GM15510 (cell line): ENCODE measurements around the gene UGT2A1.

Source experiments
- POLR2A ChIP-seq: IDR thresholded peaks from 3 replicates; pipeline ENCODE4 v1.6.1; 2011; ENCODE audit warnings: borderline replicate concordance; ENCODE audit not compliant: insufficient read length; ENCODE audit errors: extremely low read depth

The UGT2A1 gene

DNA sequence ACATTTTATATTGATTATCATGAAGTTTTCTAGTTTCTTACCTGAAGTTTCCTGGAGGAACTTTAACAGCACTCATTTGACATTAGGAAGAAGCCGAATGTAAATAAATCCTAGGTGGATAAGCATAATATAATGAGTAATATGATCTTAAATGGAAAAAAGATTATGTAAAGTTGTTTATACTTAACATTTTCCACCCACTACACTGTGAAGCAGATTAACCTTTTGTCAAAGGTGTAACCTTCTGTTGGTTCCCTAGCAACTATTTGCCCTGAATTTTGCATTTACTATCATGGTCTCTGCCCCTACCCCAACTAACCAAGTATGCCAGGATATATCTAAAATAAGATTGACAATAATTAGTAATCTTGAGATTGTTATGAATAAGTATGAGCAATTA is at the start of gene UGT2A1:
Gene UGT2A1, minus strand, starts transcription at position 101 of the 400 bp plus-strand sequence. CDS start 5,603 bp downstream, outside the sequence.
- TF ChIP-seq POLR2A = no peak

GRCh38 chr4:69702201-69702600 is 49.2 kb upstream of the UGT2A1 start:
- TF ChIP-seq POLR2A = no peak

DNA sequence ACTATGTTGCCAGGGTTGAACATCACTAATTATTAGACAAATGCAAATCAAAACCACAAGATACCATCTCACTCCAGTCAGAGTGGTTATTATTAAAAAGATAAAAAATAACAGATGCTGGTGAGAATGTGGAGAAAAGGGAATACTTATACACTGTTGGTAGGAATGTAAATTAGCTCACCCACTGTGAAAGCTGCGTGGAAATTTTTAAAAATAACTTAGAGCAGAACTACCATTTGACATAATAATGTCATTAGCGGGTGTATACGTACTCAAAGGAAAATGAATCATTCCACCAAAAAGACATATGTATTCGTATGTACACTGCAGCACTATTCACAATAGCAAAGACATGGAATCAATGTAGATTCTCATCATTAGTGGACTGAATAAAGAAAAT is 48.6 kb upstream of the UGT2A1 start:
- TF ChIP-seq POLR2A = no peak

GRCh38 chr4:69697536-69698242 is 44.6 kb upstream of the UGT2A1 start:
- TF ChIP-seq POLR2A = no peak

GRCh38 chr4:69689599-69689998 is 36.6 kb upstream of the UGT2A1 start:
- no peak for TF ChIP-seq POLR2A

DNA sequence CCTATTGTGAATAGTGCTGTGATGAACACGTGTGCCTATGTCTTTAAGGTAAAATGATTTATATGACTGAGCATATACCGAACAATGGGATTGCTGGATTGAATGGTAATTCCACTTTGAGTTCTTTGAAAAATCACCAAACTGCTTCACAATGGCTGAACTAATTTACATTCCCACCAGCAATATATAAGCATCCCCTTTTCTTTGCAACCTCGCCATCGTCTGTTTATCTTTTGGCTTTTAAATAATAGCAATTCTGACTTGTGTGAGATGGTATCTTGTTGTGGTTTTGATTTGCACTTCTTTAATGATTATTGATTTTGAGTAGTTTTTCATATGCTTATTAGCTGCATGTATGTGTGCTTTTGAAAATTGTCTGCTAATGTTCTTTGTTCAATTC is 31.8 kb upstream of the UGT2A1 start:
- no peak for TF ChIP-seq POLR2A

DNA sequence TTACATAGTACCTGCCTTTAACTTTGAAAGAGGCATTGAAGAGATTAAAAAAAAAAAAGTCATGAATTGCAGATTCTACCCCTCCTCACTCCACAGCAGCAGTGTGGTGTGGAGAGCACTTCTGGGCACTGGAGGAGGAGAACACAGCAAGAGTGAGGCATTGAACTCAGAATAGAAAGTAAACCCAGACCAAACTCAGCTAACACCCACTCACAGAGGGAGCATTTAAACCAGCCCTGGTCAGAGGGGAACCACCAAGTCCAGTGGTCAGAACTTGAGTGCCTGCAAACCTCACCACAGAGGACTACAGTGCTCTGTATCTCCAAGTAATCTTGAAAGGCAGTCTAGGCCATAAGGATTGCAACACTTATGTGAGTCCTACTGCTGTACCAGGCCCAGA is 15.6 kb upstream of the UGT2A1 start:
- no peak for TF ChIP-seq POLR2A

- TF ChIP-seq POLR2A = no peak
Observed at GRCh38 chr4:69658133-69658532, 5.1 kb upstream of the UGT2A1 start.

DNA sequence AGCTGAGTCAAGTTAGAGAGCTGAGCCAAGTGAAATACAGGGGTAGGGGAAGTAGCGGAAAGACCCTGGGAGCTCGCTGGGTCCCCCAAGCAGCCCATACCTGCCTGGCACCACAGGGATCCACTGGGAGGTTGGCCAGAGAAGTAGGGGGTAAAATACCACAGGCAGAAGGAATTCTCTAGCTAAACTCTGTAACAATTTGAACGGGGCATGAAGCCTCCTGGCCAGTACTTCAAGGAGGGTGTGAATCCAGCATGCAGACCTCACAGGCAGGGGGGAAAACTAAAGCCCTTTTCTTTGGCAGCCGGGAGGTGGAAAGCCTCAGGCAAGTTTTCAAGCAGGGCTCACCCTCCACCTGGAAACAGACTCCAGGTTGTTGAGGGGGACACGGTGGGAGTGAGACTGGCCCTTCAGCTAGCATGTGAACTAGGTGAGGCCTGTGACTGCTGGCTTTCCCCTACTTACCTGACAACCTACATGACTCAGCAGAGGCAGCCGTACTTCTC is 3.7 kb upstream of the UGT2A1 start:
- TF ChIP-seq POLR2A = no peak

DNA sequence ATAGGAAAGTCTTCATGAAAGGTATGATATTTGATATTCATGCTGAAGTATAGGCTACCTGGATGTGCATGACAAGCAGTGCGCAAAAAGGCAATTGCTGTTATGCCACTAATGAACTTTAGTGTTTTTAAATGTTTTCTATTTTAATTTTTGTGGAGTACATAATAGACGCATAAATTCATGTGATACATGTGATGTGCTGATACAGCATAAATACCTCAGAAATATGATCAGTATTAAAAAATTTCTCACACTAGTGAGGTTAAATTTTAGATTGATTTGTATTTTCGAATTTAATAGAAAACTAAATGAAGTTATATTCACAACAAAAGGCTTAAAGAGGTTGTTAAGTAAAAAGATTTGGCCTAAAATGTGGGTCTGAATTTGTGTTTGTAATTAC is 2.2 kb downstream of the UGT2A1 start:
- no peak for TF ChIP-seq POLR2A

GRCh38 chr4:69649629-69650028 is 3.4 kb downstream of the UGT2A1 start:
- TF ChIP-seq POLR2A = no peak

DNA sequence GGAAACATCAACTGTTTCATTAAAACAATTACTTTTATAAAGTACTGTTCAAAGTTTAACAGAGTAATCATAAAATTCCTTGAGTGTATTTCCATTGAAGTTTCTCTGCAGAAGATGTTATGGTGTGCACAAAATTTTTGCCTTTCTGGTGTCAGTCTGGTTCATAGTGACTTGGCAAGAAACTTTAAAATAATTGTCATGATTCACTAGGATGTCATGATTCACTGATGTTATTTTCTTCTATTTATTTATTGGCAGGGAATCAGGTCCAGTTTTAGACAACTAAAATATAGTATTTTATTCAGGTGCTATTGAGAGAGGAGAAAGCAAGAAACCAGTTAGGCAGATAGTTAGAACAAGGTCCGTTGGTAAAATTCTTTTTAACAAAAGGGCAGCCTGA is 3.8 kb downstream of the UGT2A1 start:
- no peak for TF ChIP-seq POLR2A

DNA sequence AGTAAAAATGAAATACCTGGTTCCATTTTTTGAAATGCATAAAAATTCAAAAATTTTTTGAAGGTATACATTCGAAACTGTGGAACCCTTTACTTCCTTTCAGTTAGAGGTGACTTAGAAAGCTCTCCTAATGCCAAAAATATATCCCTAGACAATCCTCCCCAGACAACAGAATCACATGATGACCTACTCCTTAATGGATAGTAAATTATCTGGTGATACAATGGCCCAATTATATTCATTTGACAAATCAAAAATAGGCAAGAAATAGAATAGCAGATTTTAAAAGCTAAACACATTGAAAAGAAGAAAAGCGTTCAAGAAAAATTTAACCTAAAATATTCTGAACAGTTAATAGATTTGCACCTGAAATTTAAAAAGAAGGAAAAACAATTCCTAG is 10.1 kb downstream of the UGT2A1 start:
- TF ChIP-seq POLR2A = no peak

DNA sequence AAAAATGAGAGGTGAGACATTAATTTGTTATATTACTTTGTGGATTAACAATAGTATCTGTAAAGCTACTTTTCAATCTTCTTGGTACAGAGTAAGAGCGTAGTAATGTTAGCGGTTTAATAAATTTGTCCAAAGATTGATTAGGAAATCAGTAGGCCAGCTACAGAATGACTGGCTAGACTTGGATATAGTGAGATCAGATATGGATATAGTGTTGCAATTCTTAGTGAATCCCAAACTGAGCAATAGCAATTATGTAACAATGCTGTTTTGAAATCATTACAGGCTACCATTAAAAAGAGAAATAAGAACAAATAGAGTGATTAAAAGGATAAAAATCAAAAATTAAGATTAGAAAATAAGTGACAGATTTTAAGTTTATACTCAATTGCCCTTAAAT is 12.8 kb downstream of the UGT2A1 start:
- TF ChIP-seq POLR2A = no peak

- no peak for TF ChIP-seq POLR2A
Observed at GRCh38 chr4:69639542-69639941, 13.5 kb downstream of the UGT2A1 start, which contains the start of gene UGT2A2. Gene UGT2A2, minus strand, starts transcription at chr4:69639642. Its CDS starts 2 bp downstream, at chr4:69639640.

- TF ChIP-seq POLR2A = no peak
Observed at GRCh38 chr4:69617083-69617694, 35.9 kb downstream of the UGT2A1 start.

DNA sequence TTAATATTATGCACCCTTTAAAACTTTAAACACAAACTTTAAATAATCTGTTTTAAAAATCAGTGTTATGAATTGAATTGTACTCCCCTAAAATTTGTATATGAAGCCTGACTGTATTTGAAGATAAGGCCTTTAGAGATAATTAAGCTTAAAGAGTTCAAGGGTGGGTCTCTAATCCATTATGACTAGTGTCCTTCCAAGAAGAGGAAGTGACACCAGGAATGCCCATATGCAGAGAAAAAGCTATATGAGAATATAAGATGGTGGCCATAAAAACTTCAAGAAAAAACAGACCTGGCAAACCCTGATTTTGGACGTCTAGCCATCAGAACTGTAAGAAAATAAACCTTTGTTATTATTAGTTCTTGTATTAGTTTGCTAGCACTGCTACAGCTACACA is 42.6 kb downstream of the UGT2A1 start:
- TF ChIP-seq POLR2A = no peak

GRCh38 chr4:69601065-69601464 is 52.0 kb downstream of the UGT2A1 start:
- TF ChIP-seq POLR2A = no peak
